Mucosa of gallbladder (tissue), 1 donor: ENCODE measurements around the gene CIB1. TPM values are rescaled to one million over a fixed set of nuclear protein-coding genes. Genes with fewer than 3 reads are reported as not detected.
"Not testable (repeated sequence)": the region's sequence is repeated elsewhere in the genome, so short reads cannot be mapped to it uniquely, and the experiment has no call there.

Source experiments
- DNase-seq: peaks from one replicate; pipeline ENCODE4 v3.0.0-alpha.2; 2020; ENCODE audit warnings: low spot score
- total RNA-seq: library from RNA; stranded (reverse); gene quantifications from one replicate; pipeline ENCODE4 v1.2.1, GENCODE V29; 2021
- donor health status: DM: no; HTN: no; CAD: no.

CIB1 gene
- 106 TPM for total RNA-seq

- DNase-seq: peak; percentile 98
Observed at GRCh38 chr15:90233387-90234095, at the start of gene CIB1. Gene CIB1 (minus strand): TSS chr15:90233941. CDS start chr15:90233885, 56 bp downstream.

- DNase-seq: not testable (repeated sequence)
Observed at GRCh38 chr15:90281637-90282036, 47.9 kb upstream of the CIB1 start.

GRCh38 chr15:90280743-90281142 lies 47.0 kb upstream of the CIB1 start:
- DNase-seq: not testable (repeated sequence)

GRCh38 chr15:90278467-90278866 lies 44.7 kb upstream of the CIB1 start:
- not testable (repeated sequence) for DNase-seq

- no peak for DNase-seq
Observed at GRCh38 chr15:90271459-90272166, 37.9 kb upstream of the CIB1 start.

- DNase-seq: no peak
Observed at GRCh38 chr15:90270502-90271150, 36.9 kb upstream of the CIB1 start.

- DNase-seq: no peak
Observed at GRCh38 chr15:90268415-90268814, 34.7 kb upstream of the CIB1 start.

- no peak for DNase-seq
Observed at GRCh38 chr15:90266485-90266884, 32.7 kb upstream of the CIB1 start.

GRCh38 chr15:90266061-90266431 lies 32.3 kb upstream of the CIB1 start:
- DNase-seq: peak; percentile 35

- peak; percentile 93 for DNase-seq
Observed at GRCh38 chr15:90265271-90266060, 31.7 kb upstream of the CIB1 start, which contains the start of gene NGRN. Gene NGRN (plus strand): TSS chr15:90265672. CDS start chr15:90265713, 41 bp downstream.

GRCh38 chr15:90264671-90265070 lies 30.9 kb upstream of the CIB1 start:
- DNase-seq: no peak

- DNase-seq: no peak
Observed at GRCh38 chr15:90262426-90262825, 28.7 kb upstream of the CIB1 start.

GRCh38 chr15:90261811-90262210 lies 28.1 kb upstream of the CIB1 start:
- DNase-seq: no peak

- not testable (repeated sequence) for DNase-seq
Observed at GRCh38 chr15:90260731-90261130, 27.0 kb upstream of the CIB1 start.

GRCh38 chr15:90259524-90259923 lies 25.8 kb upstream of the CIB1 start:
- no peak for DNase-seq

- DNase-seq: no peak
Observed at GRCh38 chr15:90257776-90258175, 24.0 kb upstream of the CIB1 start.

- peak; percentile 94 for DNase-seq
Observed at GRCh38 chr15:90249203-90249863, 15.6 kb upstream of the CIB1 start, which contains the start of gene TTLL13. Gene TTLL13 (plus strand): TSS chr15:90249556. CDS start chr15:90250631, 1,075 bp downstream.

GRCh38 chr15:90248789-90249202 lies 15.1 kb upstream of the CIB1 start:
- DNase-seq: no peak

GRCh38 chr15:90243943-90244639 lies 10.3 kb upstream of the CIB1 start:
- no peak for DNase-seq
